ENCODE data around the gene LACTBL1. TPM values are rescaled to one million over a fixed set of nuclear protein-coding genes. Genes with fewer than 3 reads are reported as not detected.

The LACTBL1 gene
- total and polyA plus RNA-seq, 2 of the 8 experiments (the other 6 are each of a cell fraction or from before 2014, with no cell fraction given): not detected

GRCh38 chr1:22930240-22930912 is 42.3 kb downstream of the LACTBL1 start:
- Histone ChIP-seq H4K91ac (replicated peaks; ENCODE audit: insufficient read length, low read length) (no peak overlapping the region), H3K4me2 (ENCODE audit: insufficient read depth in 1 of 2, low read depth in 2 of 2, low read length in 2 of 2) (no peak overlapping the region), H3K4me1 (replicated peaks in 1 of 4; ENCODE audit: control insufficient read depth in 3 of 4, insufficient read depth in 4 of 4, low read length in 3 of 4) (no peaks in the 10 kb centered on the region), H3K14ac (ENCODE audit: insufficient read length) (no peak overlapping the region), H2AK5ac (ENCODE audit: low read depth, low read length) (no peak overlapping the region), H3K79me2 (ENCODE audit: control insufficient read depth in 1 of 2, insufficient read depth in 2 of 2, low read length in 2 of 2) (no peaks in the 10 kb centered on the region), H2BK15ac (ENCODE audit: low read length) (0 out of 2 replicates have a peak overlapping the region, but pooled peaks have one; percentile 72), H3K9me3 (ENCODE audit: insufficient read depth in 2 of 2, low read depth in 1 of 2, low read length in 1 of 2) (0 out of 4 replicates have a peak, but pooled peaks cover 0 to 2% of the 10 kb centered on the region in 2 experiments), H4K20me1 (replicated peaks in 1 of 2; ENCODE audit: control insufficient read depth in 1 of 2, insufficient read depth in 2 of 2, low read length in 2 of 2) (no peaks in the 10 kb centered on the region), H3K27me3 (replicated peaks in 1 of 4; ENCODE audit: control insufficient read depth in 3 of 4, extremely low read depth in 1 of 4, insufficient read depth in 3 of 4, low read length in 3 of 4) (no peaks in the 10 kb centered on the region; a peak in 1 of 7 replicates), H3K23me2 (ENCODE audit: low read depth, low read length) (no peaks in the 10 kb centered on the region), H3K4ac (replicated peaks; ENCODE audit: insufficient read length, low read depth, low read length) (no peak overlapping the region), H2BK5ac (ENCODE audit: low read depth, low read length) (no peak overlapping the region), H4K5ac (ENCODE audit: insufficient read length, low read depth, low read length) (no peak overlapping the region), H3K18ac (ENCODE audit: extremely low read depth, low read length) (no peak overlapping the region), H3K9ac (replicated peaks in 1 of 4; ENCODE audit: extremely low read depth in 1 of 4, low read depth in 3 of 4, low read length in 3 of 4) (no peak overlapping the region), H4K8ac (ENCODE audit: extremely low read depth, insufficient read depth, low read length) (no peak overlapping the region; the same call in 1 of the 2 replicates), H3K23ac (ENCODE audit: insufficient read length) (no peak overlapping the region), H2AFZ (ENCODE audit: low read length) (no peak overlapping the region), H2BK20ac (ENCODE audit: low read length) (no peak overlapping the region), H2BK120ac (replicated peaks; ENCODE audit: low read depth, low read length) (no peak overlapping the region), H3K56ac (replicated peaks; ENCODE audit: insufficient read length, low read depth, low read length) (no peak overlapping the region), H3K79me1 (ENCODE audit: low read depth, low read length) (no peaks in the 10 kb centered on the region), H3K36me3 (ENCODE audit: control insufficient read depth in 2 of 4, insufficient read depth in 4 of 4, low read length in 3 of 4) (no peaks in the 10 kb centered on the region), H2BK12ac (ENCODE audit: low read depth, low read length) (no peak overlapping the region), H3K27ac (ENCODE audit: low read depth, low read length) (no peak overlapping the region), H3K4me3 (ENCODE audit: extremely low read depth in 1 of 4, insufficient read depth in 2 of 4, low read depth in 3 of 4, low read length in 4 of 4) (no peak overlapping the region)
- CTCF ChIA-PET (ENCODE audit: partially characterized antibody): interaction anchor here (0.6 to 4.8 kb wide), 39 partner anchors 9 to 456 kb away, joined by 3 to 32 read pairs (median 4); no protein-coding TSS in a partner anchor
- POLR2A ChIA-PET (ENCODE audit: partially characterized antibody): no interaction called here
- WGBS, 2 experiments (ENCODE audit: extremely low coverage in 1 of 2, insufficient coverage in 1 of 2, insufficient read length in 1 of 2, insufficient replicate concordance in 2 of 2, low coverage in 1 of 2, low lambda C conversion rate in 2 of 2, missing lambda C conversion rate in 1 of 2): 44% methylated on average over 11 of the region's 11 CpGs; no CpG with 5 or more reads in 1 of the 2 experiments
- FAIRE-seq: no peak
- DNase-seq (ENCODE audit: low read depth in 1 of 2, low spot score in 2 of 2): peak; percentile 44 to 95
- TF ChIP-seq EP300 (IDR thresholded peaks at IDR 0.05; ENCODE audit: borderline replicate concordance in 1 of 2, low read depth in 2 of 2, low read length in 2 of 2) (0 out of 3 replicates have a peak, but pooled peaks of 1 of the 2 experiments have one; percentile 46), CHD1 (IDR thresholded peaks at IDR 0.05; ENCODE audit: low read depth, low read length) (no peak), SP4 (IDR thresholded peaks at IDR 0.05; ENCODE audit: low read length) (no peak), TCF12 (IDR thresholded peaks at IDR 0.05; ENCODE audit: low read depth, low read length) (no peak), JUND (IDR thresholded peaks at IDR 0.05; ENCODE audit: low read length) (no peak), KDM1A (IDR thresholded peaks at IDR 0.05; ENCODE audit: borderline replicate concordance, low read length) (no peak), TEAD4 (IDR thresholded peaks at IDR 0.05; ENCODE audit: low read depth, low read length) (0 out of 2 replicates have a peak, but pooled peaks have one; percentile 13), RAD21 (IDR thresholded peaks at IDR 0.05 in 1 of 2, conservative IDR thresholded peaks at IDR 0.05 in 1 of 2; ENCODE audit: low read depth in 2 of 2, low read length in 2 of 2) (peak; percentile 94 to 98), RXRA (IDR thresholded peaks at IDR 0.05; ENCODE audit: insufficient read depth, low read depth, low read length) (0 out of 2 replicates have a peak, but pooled peaks have one; percentile 62), YY1 (IDR thresholded peaks at IDR 0.05; ENCODE audit: low read depth, low read length) (peak; percentile 76), CEBPB (IDR thresholded peaks at IDR 0.05; ENCODE audit: low read depth, low read length) (no peak), ZNF274 (IDR thresholded peaks at IDR 0.05; ENCODE audit: borderline replicate concordance, extremely low read depth, low read length) (no peak), MAX (IDR thresholded peaks at IDR 0.05) (no peak)

Measured in H1 (cell line).